ENCODE measurements around the gene FITM2. TPM values are rescaled to one million over a fixed set of nuclear protein-coding genes. Genes with fewer than 3 reads are reported as not detected.

The FITM2 gene
- polyA plus RNA-seq, 1 of the 3 experiments (the other 2 are of a cell fraction), result 3.6 TPM

DNA sequence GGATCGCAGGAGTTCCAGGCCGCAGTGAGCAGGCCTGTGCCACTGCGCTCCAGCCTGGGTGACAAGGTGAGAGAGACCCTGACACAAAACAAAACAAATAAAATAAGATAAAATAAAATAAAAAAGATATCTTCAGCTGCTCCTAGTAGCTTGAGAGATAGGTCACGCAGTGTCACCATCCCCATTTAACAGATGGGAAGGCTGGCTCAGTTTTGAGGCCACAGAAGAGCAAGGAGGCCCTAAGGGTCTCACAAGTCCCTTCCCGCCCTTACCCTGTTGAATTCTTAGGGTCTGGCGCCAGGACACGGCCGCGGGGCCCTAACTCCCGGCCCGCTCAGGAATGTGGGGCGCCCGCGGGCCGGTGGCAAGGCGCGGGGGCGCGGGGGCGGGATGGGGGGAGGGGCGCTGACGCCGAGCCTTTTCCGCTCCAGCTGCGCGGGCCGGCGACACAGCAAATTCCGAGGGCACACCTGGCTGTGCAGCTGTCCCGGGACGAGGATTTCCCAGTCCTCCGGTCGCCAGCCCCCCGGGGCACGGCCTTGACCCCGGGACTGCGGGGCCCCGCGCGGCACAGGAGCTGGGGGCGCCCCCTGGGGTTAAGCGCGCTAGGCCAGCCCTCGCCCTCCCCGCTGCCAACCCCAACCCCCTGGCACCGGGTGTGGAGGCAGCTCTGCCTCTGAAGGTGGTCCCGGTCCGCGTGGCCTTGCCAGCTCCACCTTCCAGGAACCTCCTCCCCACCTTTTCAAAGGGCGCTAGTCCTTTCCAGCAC lies 15.6 kb upstream of the FITM2 start:
- Histone ChIP-seq H3K4me3 (ENCODE audit: low read depth in 2 of 2, low read length in 1 of 2) (no peak overlapping the region), H3K27ac (ENCODE audit: low read depth in 2 of 2, low read length in 1 of 2) (no peak overlapping the region), H3K9ac (no peak overlapping the region), H3K4me2 (no peak overlapping the region), H3K9me2 (no peaks in the 10 kb centered on the region), H3K27me3 (ENCODE audit: insufficient read depth) (no peaks in the 10 kb centered on the region), H3F3A (replicated peaks; ENCODE audit: insufficient read depth) (no peaks in the 10 kb centered on the region), H3K36me3 (replicated peaks in 1 of 2; ENCODE audit: control insufficient read depth in 1 of 2, insufficient read depth in 2 of 2, low read length in 1 of 2) (no peaks in the 10 kb centered on the region), H2AFZ (ENCODE audit: low read depth) (no peak overlapping the region), H3K9me3 (no peaks in the 10 kb centered on the region), H3K79me2 (ENCODE audit: insufficient read depth) (no peaks in the 10 kb centered on the region), H4K20me1 (ENCODE audit: insufficient read depth) (no peaks in the 10 kb centered on the region), H3K4me1 (ENCODE audit: control insufficient read depth in 1 of 2, insufficient read depth in 2 of 2, low read depth in 1 of 2, low read length in 1 of 2) (no peaks in the 10 kb centered on the region)
- POLR2A ChIA-PET, result no interaction called here
- DNase-seq, result peak; percentile 52
- CTCF ChIA-PET, result interaction anchor here (2.6 kb wide), 1 partner anchor 15 kb away, joined by 17 read pairs; the partner anchor contains the start of gene FITM2
- WGBS (ENCODE audit: low lambda C conversion rate), result 48% methylated on average over 38 of the region's 50 CpGs
- no peak for TF ChIP-seq CTCF (IDR thresholded peaks at IDR 0.05)
- no peak for TF ChIP-seq PBX3 (IDR thresholded peaks at IDR 0.05)

DNA sequence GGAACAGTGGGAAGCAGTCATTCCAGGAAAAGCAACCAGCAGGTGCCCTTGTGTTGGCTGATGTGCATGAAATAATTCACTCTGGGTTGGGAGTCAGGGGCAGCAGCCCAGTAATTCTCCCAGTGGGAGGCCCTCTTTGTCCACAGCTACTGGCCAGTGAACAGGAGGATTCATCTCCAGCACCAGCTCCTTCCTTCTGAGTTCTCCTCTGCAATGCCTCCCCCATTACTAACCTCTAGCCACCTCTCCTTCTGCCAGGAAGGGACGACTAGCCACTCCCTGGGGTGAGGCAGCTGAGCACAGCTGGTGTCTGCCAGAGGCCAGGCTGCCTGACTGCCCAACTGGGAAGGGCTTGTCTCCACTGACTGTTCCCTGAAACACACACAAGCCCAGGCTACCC lies 13.3 kb upstream of the FITM2 start:
- WGBS (ENCODE audit: low lambda C conversion rate), result 14% methylated on average over 1 of the region's 1 CpG
- Histone ChIP-seq H3K4me1 (ENCODE audit: control insufficient read depth in 1 of 2, insufficient read depth in 2 of 2, low read depth in 1 of 2, low read length in 1 of 2) (no peaks in the 10 kb centered on the region), H2AFZ (ENCODE audit: low read depth) (no peak overlapping the region), H3K4me2 (no peak overlapping the region), H3K79me2 (ENCODE audit: insufficient read depth) (no peaks in the 10 kb centered on the region), H3K9me2 (no peaks in the 10 kb centered on the region), H4K20me1 (ENCODE audit: insufficient read depth) (no peaks in the 10 kb centered on the region), H3K27ac (ENCODE audit: low read depth in 2 of 2, low read length in 1 of 2) (no peak overlapping the region), H3K27me3 (ENCODE audit: insufficient read depth) (no peaks in the 10 kb centered on the region), H3F3A (replicated peaks; ENCODE audit: insufficient read depth) (no peaks in the 10 kb centered on the region), H3K9me3 (no peaks in the 10 kb centered on the region), H3K4me3 (ENCODE audit: low read depth in 2 of 2, low read length in 1 of 2) (no peak overlapping the region), H3K36me3 (replicated peaks in 1 of 2; ENCODE audit: control insufficient read depth in 1 of 2, insufficient read depth in 2 of 2, low read length in 1 of 2) (no peaks in the 10 kb centered on the region), H3K9ac (no peak overlapping the region)
- ChIA-PET POLR2A (no interaction called here), CTCF (interaction anchor here (1.3 to 2.2 kb wide), 3 partner anchors 13 to 208 kb away, joined by 3 to 12 read pairs (median 7); partner anchors contain the start of gene FITM2)
- DNase-seq, result no peak
- TF ChIP-seq POLR2AphosphoS5 (IDR thresholded peaks at IDR 0.05; ENCODE audit: low read depth, low read length), result no peak
- TF ChIP-seq MAX (IDR thresholded peaks at IDR 0.05; ENCODE audit: low read depth), result no peak
- no peak for TF ChIP-seq FOXM1 (IDR thresholded peaks at IDR 0.05; ENCODE audit: low read depth)
- TF ChIP-seq, protein P1, sequence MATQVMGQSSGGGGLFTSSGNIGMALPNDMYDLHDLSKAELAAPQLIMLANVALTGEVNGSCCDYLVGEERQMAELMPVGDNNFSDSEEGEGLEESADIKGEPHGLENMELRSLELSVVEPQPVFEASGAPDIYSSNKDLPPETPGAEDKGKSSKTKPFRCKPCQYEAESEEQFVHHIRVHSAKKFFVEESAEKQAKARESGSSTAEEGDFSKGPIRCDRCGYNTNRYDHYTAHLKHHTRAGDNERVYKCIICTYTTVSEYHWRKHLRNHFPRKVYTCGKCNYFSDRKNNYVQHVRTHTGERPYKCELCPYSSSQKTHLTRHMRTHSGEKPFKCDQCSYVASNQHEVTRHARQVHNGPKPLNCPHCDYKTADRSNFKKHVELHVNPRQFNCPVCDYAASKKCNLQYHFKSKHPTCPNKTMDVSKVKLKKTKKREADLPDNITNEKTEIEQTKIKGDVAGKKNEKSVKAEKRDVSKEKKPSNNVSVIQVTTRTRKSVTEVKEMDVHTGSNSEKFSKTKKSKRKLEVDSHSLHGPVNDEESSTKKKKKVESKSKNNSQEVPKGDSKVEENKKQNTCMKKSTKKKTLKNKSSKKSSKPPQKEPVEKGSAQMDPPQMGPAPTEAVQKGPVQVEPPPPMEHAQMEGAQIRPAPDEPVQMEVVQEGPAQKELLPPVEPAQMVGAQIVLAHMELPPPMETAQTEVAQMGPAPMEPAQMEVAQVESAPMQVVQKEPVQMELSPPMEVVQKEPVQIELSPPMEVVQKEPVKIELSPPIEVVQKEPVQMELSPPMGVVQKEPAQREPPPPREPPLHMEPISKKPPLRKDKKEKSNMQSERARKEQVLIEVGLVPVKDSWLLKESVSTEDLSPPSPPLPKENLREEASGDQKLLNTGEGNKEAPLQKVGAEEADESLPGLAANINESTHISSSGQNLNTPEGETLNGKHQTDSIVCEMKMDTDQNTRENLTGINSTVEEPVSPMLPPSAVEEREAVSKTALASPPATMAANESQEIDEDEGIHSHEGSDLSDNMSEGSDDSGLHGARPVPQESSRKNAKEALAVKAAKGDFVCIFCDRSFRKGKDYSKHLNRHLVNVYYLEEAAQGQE (IDR thresholded peaks at IDR 0.05; ENCODE audit: low read depth, low read length), result no peak
- TF ChIP-seq TEAD4 (IDR thresholded peaks at IDR 0.05; ENCODE audit: borderline replicate concordance, insufficient read depth), result no peak
- TF ChIP-seq PBX3 (IDR thresholded peaks at IDR 0.05), result no peak
- TF ChIP-seq ELF1 (IDR thresholded peaks at IDR 0.05), result no peak
- no peak for TF ChIP-seq TAF1 (IDR thresholded peaks at IDR 0.05; ENCODE audit: borderline replicate concordance, low read depth, low read length)
- no peak for TF ChIP-seq SIN3A (IDR thresholded peaks at IDR 0.05; ENCODE audit: borderline replicate concordance, low read depth, low read length)
- no peak for TF ChIP-seq RXRA (IDR thresholded peaks at IDR 0.05; ENCODE audit: borderline replicate concordance, low read depth)
